ENCODE measurements around the gene ANKH.

The ANKH gene

DNA sequence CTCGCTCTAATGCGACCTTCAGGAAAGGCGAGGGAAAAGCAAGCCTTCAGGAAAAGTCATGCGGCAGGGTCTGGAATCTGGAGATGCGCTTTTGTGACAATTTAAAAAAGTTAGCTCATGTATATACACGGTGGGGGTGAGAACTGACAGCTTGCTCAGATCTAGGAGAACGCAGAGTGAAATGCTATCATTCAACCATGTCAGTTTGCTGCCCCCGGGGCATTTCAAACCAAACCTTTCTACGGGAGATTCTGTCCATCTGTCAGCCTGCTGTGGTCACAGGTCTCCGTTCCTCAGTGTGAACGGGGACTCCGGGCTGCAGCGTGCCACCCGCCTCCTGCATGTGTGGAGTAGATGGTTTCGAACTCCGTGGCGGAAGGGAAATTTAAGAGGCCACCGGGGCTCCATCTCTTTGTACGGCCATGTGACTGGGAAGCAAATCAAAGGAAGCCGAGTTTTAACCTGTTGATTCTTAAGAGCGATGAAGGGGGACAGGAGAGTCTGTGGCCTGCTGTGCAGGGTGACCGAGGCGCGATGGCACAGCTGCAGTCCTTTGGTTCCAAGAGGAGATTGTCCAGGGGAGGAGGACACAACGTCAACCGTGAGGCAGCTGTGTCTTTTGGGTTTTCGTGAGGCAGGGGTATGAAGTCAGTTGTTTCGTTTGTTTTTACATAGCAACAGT lies 161.1 kb downstream of the ANKH start:
- DNase-seq, result no peak

GRCh38 chr5:14708551-14708950 lies 163.0 kb downstream of the ANKH start:
- DNase-seq, result no peak

- DNase-seq, result no peak
These were observed 163.7 kb downstream of the ANKH start for GRCh38 chr5:14707811-14708390.

- DNase-seq, result peak; percentile 71
These were observed 165.0 kb downstream of the ANKH start for GRCh38 chr5:14706615-14707021.

DNA sequence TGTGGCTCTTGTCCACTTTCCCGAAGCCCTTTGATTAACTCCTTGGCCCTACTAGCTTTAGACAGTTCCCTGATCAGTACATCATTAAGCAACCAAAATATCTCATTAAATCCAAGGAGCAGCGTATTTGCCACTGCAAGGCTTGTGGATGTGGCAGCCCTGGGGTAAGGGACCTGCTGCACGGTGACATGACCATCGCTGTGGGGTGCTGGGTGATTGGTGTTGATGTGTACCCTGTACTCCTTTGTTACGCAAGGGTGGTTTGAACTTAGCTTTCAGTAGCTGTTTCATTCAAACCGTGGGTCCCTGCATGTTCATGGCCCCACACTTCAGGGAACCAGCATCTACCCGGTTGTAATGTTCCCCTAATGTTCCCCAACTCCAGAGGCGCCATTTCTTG lies 166.0 kb downstream of the ANKH start:
- DNase-seq, result no peak

DNA sequence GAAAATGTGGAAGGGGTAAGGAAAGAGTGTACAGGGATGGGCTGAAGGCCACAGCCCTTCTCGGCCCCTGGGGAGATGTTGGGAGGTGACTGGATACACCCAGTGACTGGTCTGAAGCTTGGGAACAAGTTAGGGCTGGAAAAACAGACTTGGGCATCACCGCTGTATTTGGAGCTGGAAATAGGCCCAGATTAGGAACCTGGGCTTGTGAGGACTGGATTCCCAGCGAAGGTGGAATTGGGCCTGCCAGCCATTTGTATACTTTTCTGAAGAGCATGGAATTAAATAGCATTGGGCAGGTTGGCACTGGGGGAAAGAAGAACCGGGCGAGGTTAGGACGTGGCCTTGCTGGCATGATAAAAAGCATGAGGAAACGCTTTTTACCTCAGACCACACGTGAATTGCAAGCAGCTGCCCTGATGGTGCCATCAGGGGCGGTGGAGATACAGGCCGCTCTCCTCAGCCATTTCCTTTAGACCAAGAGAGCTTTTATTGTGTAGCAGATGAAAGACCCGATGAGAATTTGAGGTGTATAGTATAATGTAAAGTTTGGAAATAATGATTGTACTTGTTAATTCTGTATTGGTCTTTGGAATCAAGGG lies 169.2 kb downstream of the ANKH start:
- DNase-seq, result no peak

DNA sequence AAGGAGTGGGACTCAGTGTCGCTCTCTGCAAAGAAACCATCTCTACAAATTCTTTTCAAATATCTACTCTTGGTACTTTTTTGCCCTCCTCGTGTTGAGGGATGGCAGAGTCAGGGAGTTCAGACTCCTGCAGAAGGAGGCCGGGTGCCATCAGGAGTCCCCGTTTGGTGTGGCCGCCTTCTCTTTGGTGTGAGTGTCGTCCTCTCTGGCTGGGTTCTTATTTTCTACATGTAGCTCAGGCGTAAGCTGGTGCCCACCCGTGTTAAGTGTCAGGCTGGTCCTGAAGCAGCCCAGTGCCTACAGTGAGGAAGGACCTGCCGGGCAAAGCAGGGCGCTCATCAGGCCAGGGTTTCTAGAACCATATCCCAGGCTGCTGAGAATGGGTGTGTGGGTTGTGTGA lies 170.0 kb downstream of the ANKH start:
- DNase-seq, result no peak

GRCh38 chr5:14700478-14701436 lies 170.8 kb downstream of the ANKH start:
- DNase-seq, result peak; percentile 11

GRCh38 chr5:14699807-14700400 lies 171.7 kb downstream of the ANKH start:
- no peak for DNase-seq

GRCh38 chr5:14699159-14699558 lies 172.4 kb downstream of the ANKH start:
- DNase-seq, result no peak

GRCh38 chr5:14698495-14698894 lies 173.1 kb downstream of the ANKH start:
- no peak for DNase-seq

- no peak for DNase-seq
These were observed 174.7 kb downstream of the ANKH start for GRCh38 chr5:14696851-14697250.

DNA sequence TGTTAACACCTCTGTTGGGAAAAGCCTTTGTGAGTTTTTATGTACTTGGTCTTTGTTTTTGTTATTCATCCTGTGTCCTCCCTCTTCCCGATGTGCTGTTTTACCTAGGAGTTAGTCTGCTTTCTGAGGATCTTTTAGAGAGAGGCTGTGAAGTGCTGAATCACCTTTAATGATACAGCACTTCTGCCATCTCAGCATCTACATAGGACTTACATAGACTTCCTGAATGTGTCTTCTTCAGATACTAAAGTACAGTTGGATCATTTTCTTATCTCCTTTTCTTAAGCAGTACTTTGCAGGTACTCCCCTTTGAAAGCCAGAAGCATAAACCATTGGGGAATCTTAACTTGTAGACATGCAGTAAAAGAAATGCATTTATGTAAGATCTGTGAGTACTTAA lies 175.5 kb downstream of the ANKH start:
- DNase-seq, result no peak

DNA sequence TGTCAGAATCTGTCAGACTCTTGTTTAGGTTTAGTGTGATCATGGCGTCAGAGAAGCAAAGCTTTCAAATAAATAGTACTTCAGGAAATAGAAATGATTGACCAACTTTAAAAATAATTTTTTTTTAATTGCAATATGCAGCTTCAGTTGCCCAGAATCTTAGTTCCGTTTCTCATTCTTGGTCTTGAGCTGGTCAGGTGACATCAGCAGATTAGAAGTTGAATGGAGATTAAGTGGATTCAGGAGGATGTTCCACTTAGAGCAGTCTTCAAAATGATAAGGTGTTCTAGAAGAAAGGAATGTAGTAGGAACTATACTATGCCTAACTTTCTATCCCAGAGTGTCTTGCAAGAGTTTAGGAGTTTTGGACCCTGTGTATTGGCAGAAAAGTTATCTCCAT lies 176.4 kb downstream of the ANKH start:
- no peak for DNase-seq

GRCh38 chr5:14693070-14693469 lies 178.5 kb downstream of the ANKH start:
- no peak for DNase-seq

DNA sequence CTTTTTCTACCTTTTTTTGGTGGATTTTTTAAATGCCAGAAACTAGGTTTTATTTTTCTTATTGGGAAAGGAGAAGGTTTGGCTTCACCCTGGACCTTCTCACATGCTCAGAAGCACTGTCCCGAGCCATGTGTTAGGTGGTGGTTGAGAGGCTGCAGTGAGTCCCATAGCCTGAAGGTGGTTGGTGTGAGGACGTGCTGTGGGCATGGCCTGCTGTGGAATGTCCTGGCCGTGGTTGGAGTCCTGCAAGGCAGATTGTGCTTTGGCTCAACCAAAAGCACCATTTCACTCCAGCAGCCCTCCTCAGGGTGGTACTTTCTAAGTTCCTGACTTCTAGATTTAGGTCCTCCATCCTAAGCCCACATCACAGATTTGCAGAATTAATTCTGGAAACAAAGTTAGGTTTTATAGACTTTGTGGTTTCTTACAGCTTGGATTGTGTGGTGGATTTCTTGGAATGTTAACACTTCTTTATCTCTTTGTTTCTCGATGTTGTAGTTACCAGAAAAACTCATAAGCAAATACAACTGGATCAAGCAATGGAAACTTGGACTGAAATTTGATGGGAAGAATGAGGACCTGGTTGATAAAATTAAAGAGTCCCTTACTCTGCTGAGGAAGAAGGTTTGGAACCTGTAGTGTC lies 184.4 kb downstream of the ANKH start:
- no peak for DNase-seq

- DNase-seq, result no peak
These were observed 185.1 kb downstream of the ANKH start for GRCh38 chr5:14686517-14686916.

DNA sequence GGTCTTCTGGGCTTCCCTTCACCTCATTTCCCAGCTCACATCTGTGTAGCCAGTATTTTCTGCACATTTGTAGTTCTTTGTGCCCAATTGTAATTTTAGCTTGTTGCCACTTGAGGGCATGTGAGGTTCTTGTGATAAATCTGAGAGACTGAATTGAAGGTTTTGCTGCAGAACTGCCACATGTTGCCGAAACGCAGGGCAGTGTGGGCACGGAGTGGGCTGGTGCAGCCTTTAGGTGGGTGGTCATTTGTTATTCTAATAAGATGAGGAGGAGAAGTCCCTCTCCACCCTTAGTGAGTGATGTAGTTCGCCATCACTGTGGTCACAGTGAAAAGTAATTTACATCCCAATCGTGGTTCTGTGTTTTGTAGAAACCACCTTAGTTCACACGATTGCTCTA lies 185.8 kb downstream of the ANKH start:
- peak; percentile 51 for DNase-seq

GRCh38 chr5:14684757-14685156 lies 186.8 kb downstream of the ANKH start:
- DNase-seq, result no peak

DNA sequence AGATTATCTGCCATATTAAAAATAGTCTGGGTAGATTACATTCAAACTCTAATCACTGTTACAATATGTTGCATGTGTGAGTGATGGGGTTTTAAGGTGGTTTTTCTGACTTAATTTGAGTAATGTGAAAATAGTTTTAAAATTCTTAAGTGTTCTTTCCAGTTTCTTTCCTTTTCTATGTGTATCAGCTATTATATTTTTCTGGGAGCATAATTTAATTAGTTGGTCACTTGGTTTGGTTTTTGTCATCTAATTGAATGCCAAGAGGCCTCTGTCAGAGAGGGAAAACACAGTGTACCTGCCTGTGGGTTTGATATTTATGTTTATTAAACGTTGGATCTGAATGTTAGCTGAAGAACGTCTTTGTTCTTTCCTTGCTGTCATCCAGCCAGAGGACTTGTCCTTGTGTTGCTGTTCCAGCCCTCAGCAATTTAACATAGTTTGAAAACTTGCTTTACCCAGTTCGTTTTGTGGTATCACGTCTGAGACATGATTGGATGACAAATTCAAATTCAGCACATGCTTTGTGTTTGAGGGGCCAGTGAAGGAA lies 187.6 kb downstream of the ANKH start:
- no peak for DNase-seq

- DNase-seq, result no peak
These were observed 190.3 kb downstream of the ANKH start for GRCh38 chr5:14681236-14681752.

DNA sequence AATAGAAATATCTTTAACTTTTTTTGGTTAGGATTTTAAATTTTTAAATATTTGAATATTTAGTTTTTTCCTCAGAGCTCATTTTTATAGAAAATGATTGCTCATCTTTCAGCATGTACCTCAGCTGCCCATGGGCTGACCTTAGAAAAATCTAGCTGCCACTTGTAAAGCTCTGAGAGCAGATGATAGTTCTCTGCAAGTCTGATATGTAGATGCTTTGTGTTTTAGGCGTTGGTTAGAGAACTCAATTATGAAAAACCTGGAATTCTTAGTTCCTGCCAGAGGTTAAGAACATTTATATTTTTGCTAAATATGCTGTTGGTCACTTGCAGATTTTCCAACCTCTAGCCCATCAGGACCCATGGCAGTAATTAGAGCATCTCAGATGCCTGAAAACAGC lies 192.0 kb downstream of the ANKH start:
- no peak for DNase-seq

Data from fibroblast of skin of right quadriceps (primary cell).